IPS-11a (cell line): Measurements from ENCODE around the gene HSPB6.
"Not testable (repeated sequence)": the region's sequence is repeated elsewhere in the genome, so short reads cannot be mapped to it uniquely, and the experiment has no call there.

Source experiments
- H3K4me3 ChIP-seq: one replicate; pipeline ENCODE4 v1.5.1; 2013; ENCODE audit warnings: low read depth, low read length, control low read depth

HSPB6 gene

GRCh38 chr19:35732540-35733179 is 24.2 kb downstream of the HSPB6 start:
- no peak overlapping the region for H3K4me3 ChIP-seq

- H3K4me3 ChIP-seq: no peak overlapping the region
Observed at GRCh38 chr19:35731779-35732405, 24.9 kb downstream of the HSPB6 start.

- no peak overlapping the region for H3K4me3 ChIP-seq
Observed at GRCh38 chr19:35731353-35731752, 25.5 kb downstream of the HSPB6 start.

GRCh38 chr19:35730326-35730725 is 26.5 kb downstream of the HSPB6 start:
- H3K4me3 ChIP-seq: no peak overlapping the region

- no peak overlapping the region for H3K4me3 ChIP-seq
Observed at GRCh38 chr19:35729763-35730162, 27.1 kb downstream of the HSPB6 start.

GRCh38 chr19:35729021-35729420 is 27.8 kb downstream of the HSPB6 start:
- H3K4me3 ChIP-seq: no peak overlapping the region

GRCh38 chr19:35727956-35728706 is 28.7 kb downstream of the HSPB6 start:
- H3K4me3 ChIP-seq: no peak overlapping the region

GRCh38 chr19:35727053-35727955 is 29.5 kb downstream of the HSPB6 start:
- no peak overlapping the region for H3K4me3 ChIP-seq

GRCh38 chr19:35725216-35725861 is 31.5 kb downstream of the HSPB6 start:
- H3K4me3 ChIP-seq: no peak overlapping the region

- H3K4me3 ChIP-seq: no peak overlapping the region
Observed at GRCh38 chr19:35724560-35724959, 32.3 kb downstream of the HSPB6 start.

- H3K4me3 ChIP-seq: not testable (repeated sequence)
Observed at GRCh38 chr19:35724132-35724531, 32.7 kb downstream of the HSPB6 start.

- no peak overlapping the region for H3K4me3 ChIP-seq
Observed at GRCh38 chr19:35723671-35724070, 33.2 kb downstream of the HSPB6 start.

GRCh38 chr19:35722897-35723296 is 33.9 kb downstream of the HSPB6 start:
- H3K4me3 ChIP-seq: no peak overlapping the region

GRCh38 chr19:35722461-35722860 is 34.4 kb downstream of the HSPB6 start:
- H3K4me3 ChIP-seq: no peak overlapping the region

GRCh38 chr19:35721374-35721773 is 35.5 kb downstream of the HSPB6 start:
- H3K4me3 ChIP-seq: no peak overlapping the region

- H3K4me3 ChIP-seq: no peak overlapping the region
Observed at GRCh38 chr19:35720648-35721047, 36.2 kb downstream of the HSPB6 start.

GRCh38 chr19:35720163-35720524 is 36.7 kb downstream of the HSPB6 start:
- H3K4me3 ChIP-seq: no peak overlapping the region

- H3K4me3 ChIP-seq: no peak overlapping the region
Observed at GRCh38 chr19:35719402-35720162, 37.2 kb downstream of the HSPB6 start.

- peak overlapping the region; percentile 82 for H3K4me3 ChIP-seq
Observed at GRCh38 chr19:35718345-35719041, 38.3 kb downstream of the HSPB6 start.
